Cardiac atrium fibroblast (primary cell): ENCODE results near the gene APC2. TPM values are rescaled to one million over a fixed set of nuclear protein-coding genes. Genes with fewer than 3 reads are reported as not detected.

Source experiments
- total RNA-seq: library from RNA; depleted of rRNA; stranded (reverse); fragments of >200 nt; gene quantifications from 2 replicates; pipeline ENCODE4 v1.2.3, GENCODE V29; 2015

APC2 gene
- total RNA-seq: 0.16 TPM in 1 of 2 replicates, not detected in the other

GRCh38 chr19:1449467-1450442 is at the start of gene APC2:
TSS of gene APC2 (plus strand) at chr19:1450121. CDS start at chr19:1453002, 2,881 bp downstream.

GRCh38 chr19:1401138-1401888 is 48.6 kb upstream of the APC2 start, which contains the start of gene GAMT:
TSS of gene GAMT (minus strand) at chr19:1401542. CDS start at chr19:1401476, 66 bp downstream.

GRCh38 chr19:1407528-1408299 is 42.2 kb upstream of the APC2 start, which contains the start of gene DAZAP1:
TSS of gene DAZAP1 (plus strand) at chr19:1407586. CDS start at chr19:1407774, 188 bp downstream.

GRCh38 chr19:1438035-1438932 is 11.6 kb upstream of the APC2 start, which contains the start of gene RPS15:
TSS of gene RPS15 (plus strand) at chr19:1438396. CDS start at chr19:1438426, 30 bp downstream.

GRCh38 chr19:1478934-1479707 is 29.2 kb downstream of the APC2 start, which contains the start of gene C19orf25:
TSS of gene C19orf25 (minus strand) at chr19:1479215. CDS start at chr19:1478903, 312 bp downstream.

GRCh38 chr19:1490311-1491113 is 40.6 kb downstream of the APC2 start, which contains the start of gene PCSK4:
TSS of gene PCSK4 (minus strand) at chr19:1490350. CDS start at chr19:1490346, 4 bp downstream.

GRCh38 chr19:1491114-1491848 is 41.4 kb downstream of the APC2 start, which contains the start of gene REEP6:
TSS of gene REEP6 (plus strand) at chr19:1491181. CDS start at chr19:1491270, 89 bp downstream.

GRCh38 chr19:1512671-1513498 is 63.0 kb downstream of the APC2 start, which contains the start of gene ADAMTSL5:
TSS of gene ADAMTSL5 (minus strand) at chr19:1513019. CDS start at chr19:1510943, 2,076 bp downstream.

Other genes with a start within 250 kb of the APC2 start
- 51.4 and 70.3 TPM in 2 replicates for gene STK11, start 244.3 kb upstream of the APC2 start, total RNA-seq
- 3.7 and 4.0 TPM in 2 replicates for gene CBARP, start 212.1 kb upstream of the APC2 start, total RNA-seq
- gene ATP5F1D, start 208.4 kb upstream of the APC2 start, total RNA-seq: 66.6 and 105 TPM in 2 replicates
- 22.0 and 38.2 TPM in 2 replicates for gene MIDN, start 201.5 kb upstream of the APC2 start, total RNA-seq
- 317 and 409 TPM in 2 replicates for gene CIRBP, start 180.8 kb upstream of the APC2 start, total RNA-seq
- gene FAM174C, start 174.6 kb upstream of the APC2 start, total RNA-seq: 26.9 and 75.8 TPM in 2 replicates
- not detected in 2 replicates for gene EFNA2, start 164.2 kb upstream of the APC2 start, total RNA-seq
- 77.1 and 87.6 TPM in 2 replicates for gene NDUFS7, start 66.2 kb upstream of the APC2 start, total RNA-seq
- gene GAMT, start 48.6 kb upstream of the APC2 start, total RNA-seq: 24.7 and 46.7 TPM in 2 replicates
- gene DAZAP1, start 42.5 kb upstream of the APC2 start, total RNA-seq: 35.6 and 59.5 TPM in 2 replicates
- 1,770 and 2,629 TPM in 2 replicates for gene RPS15, start 11.7 kb upstream of the APC2 start, total RNA-seq
- 37.4 and 43.3 TPM in 2 replicates for gene C19orf25, start 29.1 kb downstream of the APC2 start, total RNA-seq
- gene PCSK4, start 40.2 kb downstream of the APC2 start, total RNA-seq: 0.18 and 0.97 TPM in 2 replicates
- gene REEP6, start 41.1 kb downstream of the APC2 start, total RNA-seq: 1.8 and 5.8 TPM in 2 replicates
- gene ADAMTSL5, start 62.9 kb downstream of the APC2 start, total RNA-seq: 3.4 and 11.8 TPM in 2 replicates
- gene PLK5, start 74.0 kb downstream of the APC2 start, total RNA-seq: not detected in 2 replicates
- 29.8 and 33.4 TPM in 2 replicates for gene MEX3D, start 118.2 kb downstream of the APC2 start, total RNA-seq
- 56.5 and 99.6 TPM in 2 replicates for gene MBD3, start 142.7 kb downstream of the APC2 start, total RNA-seq
- 84.1 and 89.7 TPM in 2 replicates for gene UQCR11, start 155.3 kb downstream of the APC2 start, total RNA-seq
- 55.4 and 77.9 TPM in 2 replicates for gene TCF3, start 202.5 kb downstream of the APC2 start, total RNA-seq